Endodermal cell (in vitro differentiated cells): ENCODE data around the gene UBE2L5. TPM values are rescaled to one million over a fixed set of nuclear protein-coding genes. Genes with fewer than 3 reads are reported as not detected.

ENCODE experiments used
- DNase-seq: peaks from one replicate; pipeline ENCODE4 v3.0.0-alpha.2; 2017
- H3K27ac ChIP-seq: 2 replicates; pipeline ENCODE4 v1.5.1; 2013; ENCODE audit warnings: mild to moderate bottlenecking, low read depth, low read length, moderate library complexity
- H3K27me3 ChIP-seq: 2 replicates; pipeline ENCODE4 v1.6.1; 2013; ENCODE audit warnings: mild to moderate bottlenecking, low read length, moderate library complexity; ENCODE audit not compliant: insufficient read depth, control insufficient read depth, poor library complexity, severe bottlenecking
- H3K36me3 ChIP-seq: 2 replicates; pipeline ENCODE4 v1.7.0; 2013; ENCODE audit warnings: mild to moderate bottlenecking, low read length, moderate library complexity; ENCODE audit not compliant: control insufficient read depth, insufficient read depth
- H3K4me1 ChIP-seq: one replicate; pipeline ENCODE4 v1.7.0; 2013; ENCODE audit warnings: low read length; ENCODE audit not compliant: control insufficient read depth, insufficient read depth
- H3K4me3 ChIP-seq: 2 replicates; pipeline ENCODE4 v1.5.1; 2013; ENCODE audit warnings: mild to moderate bottlenecking, low read length, moderate library complexity
- H3K9ac ChIP-seq: 2 replicates; pipeline ENCODE4 v1.6.1; 2013; ENCODE audit warnings: mild to moderate bottlenecking, low read length, moderate library complexity; ENCODE audit not compliant: poor library complexity, severe bottlenecking; ENCODE audit errors: extremely low read depth
- H3K9me3 ChIP-seq: 2 replicates; pipeline ENCODE4 v1.6.1; 2013; ENCODE audit warnings: mild to moderate bottlenecking, low read length, moderate library complexity; ENCODE audit not compliant: control insufficient read depth
- H3K27ac Mint-ChIP-seq: 2 replicates; pipeline ENCODE4 v1.8.0; 2020; ENCODE audit warnings: mixed read lengths
- H3K27me3 Mint-ChIP-seq: 2 replicates; pipeline ENCODE4 v1.8.0; 2021; ENCODE audit warnings: mild to moderate bottlenecking, mixed read lengths; ENCODE audit not compliant: insufficient read depth
- H3K36me3 Mint-ChIP-seq: 2 replicates; pipeline ENCODE4 v1.8.0; 2020; ENCODE audit warnings: low read depth, mixed read lengths
- H3K4me1 Mint-ChIP-seq: 2 replicates; pipeline ENCODE4 v1.8.0; 2020; ENCODE audit warnings: mixed read lengths
- H3K4me3 Mint-ChIP-seq: 2 replicates; pipeline ENCODE4 v1.8.0; 2020; ENCODE audit warnings: mild to moderate bottlenecking, moderate library complexity, mixed read lengths
- H3K9me3 Mint-ChIP-seq: 2 replicates; pipeline ENCODE4 v1.8.0; 2020; ENCODE audit warnings: mild to moderate bottlenecking, mixed read lengths
- CTCF ChIP-seq: fragments of 200-600 bp; sonication (generic); conservative IDR thresholded peaks from 2 replicates; pipeline ENCODE4 v1.5.0; 2021; ENCODE audit warnings: antibody characterized with exemption, mild to moderate bottlenecking
- WGBS, 2 experiments: methylation state at CpG; one replicate each; pipeline versions ENCODE4 v1.1.5 to v1.1.7; 2013; ENCODE audit warnings: missing lambda C conversion rate in 2 of 2, mixed read lengths in 1 of 2; ENCODE audit not compliant: insufficient coverage in 1 of 2, insufficient read length in 1 of 2; 5-methylcytosine and 5-hydroxymethylcytosine counted together
- total RNA-seq, 2 donors: library from RNA; stranded (reverse); fragmentation: NEBNext Ultra II Directional in 1 of 2; extraction: Animal tissue kit (Norgen Biotek cat#: 25700) in 1 of 2; gene quantifications; 2 replicates in 1 of 2; 3 replicates in 1 of 2; pipeline ENCODE4 v1.2.1, GENCODE V29; 2021

The UBE2L5 gene
- total RNA-seq, 2 donors from 2014 or later, result not detected

GRCh38 chr13:30413842-30414241 is 8.5 kb upstream of the UBE2L5 start:
- H3K4me1 ChIP-seq, result no peaks in the 10 kb centered on the region
- H3K27ac Mint-ChIP-seq, result no peak overlapping the region
- no peaks in the 10 kb centered on the region for H3K9me3 ChIP-seq
- 96 to 100% methylated on average over 2 of the region's 3 CpGs for WGBS, 2 experiments
- no peak overlapping the region for H3K27ac ChIP-seq
- DNase-seq, result no peak
- no peak overlapping the region for H3K4me3 ChIP-seq
- H3K36me3 ChIP-seq, result no peaks in the 10 kb centered on the region
- peaks cover 5% of the 10 kb centered on the region for H3K4me1 Mint-ChIP-seq
- no peak overlapping the region for H3K4me3 Mint-ChIP-seq
- no peak for TF ChIP-seq CTCF
- no peaks in the 10 kb centered on the region for H3K9me3 Mint-ChIP-seq
- peaks cover 34% of the 10 kb centered on the region for H3K27me3 Mint-ChIP-seq
- no peak overlapping the region for H3K9ac ChIP-seq
- peaks cover 12% of the 10 kb centered on the region for H3K27me3 ChIP-seq
- no peaks in the 10 kb centered on the region for H3K36me3 Mint-ChIP-seq

- no peak for TF ChIP-seq CTCF
- H3K4me3 ChIP-seq, result no peak overlapping the region
- no peaks in the 10 kb centered on the region for H3K36me3 ChIP-seq
- 93 to 95% methylated on average over 3 of the region's 3 CpGs for WGBS, 2 experiments
- no peaks in the 10 kb centered on the region for H3K4me1 ChIP-seq
- Mint-ChIP-seq H3K36me3 (no peaks in the 10 kb centered on the region), H3K27ac (no peak overlapping the region), H3K4me1 (peaks cover 5% of the 10 kb centered on the region), H3K4me3 (no peak overlapping the region), H3K27me3 (peaks cover 31% of the 10 kb centered on the region), H3K9me3 (no peaks in the 10 kb centered on the region)
- H3K9ac ChIP-seq, result no peak overlapping the region
- H3K9me3 ChIP-seq, result no peaks in the 10 kb centered on the region
- DNase-seq, result no peak
- peaks cover 15% of the 10 kb centered on the region for H3K27me3 ChIP-seq
- H3K27ac ChIP-seq, result no peak overlapping the region
Observed at GRCh38 chr13:30415430-30416030, 6.8 kb upstream of the UBE2L5 start.

- H3K27ac ChIP-seq, result no peak overlapping the region
- no peak overlapping the region for H3K27ac Mint-ChIP-seq
- no peaks in the 10 kb centered on the region for H3K36me3 Mint-ChIP-seq
- H3K4me1 ChIP-seq, result no peaks in the 10 kb centered on the region
- DNase-seq, result no peak
- H3K27me3 Mint-ChIP-seq, result peaks cover 30% of the 10 kb centered on the region
- H3K9me3 Mint-ChIP-seq, result no peaks in the 10 kb centered on the region
- peaks cover 12% of the 10 kb centered on the region for H3K4me1 Mint-ChIP-seq
- peaks cover 21% of the 10 kb centered on the region for H3K27me3 ChIP-seq
- H3K9ac ChIP-seq, result no peak overlapping the region
- no peak for TF ChIP-seq CTCF
- H3K4me3 ChIP-seq, result no peak overlapping the region
- no peak overlapping the region for H3K4me3 Mint-ChIP-seq
- H3K9me3 ChIP-seq, result no peaks in the 10 kb centered on the region
- no peaks in the 10 kb centered on the region for H3K36me3 ChIP-seq
- WGBS, 2 experiments, result 87 to 100% methylated on average over 1 of the region's 1 CpG
Observed at GRCh38 chr13:30416471-30416870, 5.8 kb upstream of the UBE2L5 start.
